Measurements from ENCODE around the gene EHBP1. TPM values are rescaled to one million over a fixed set of nuclear protein-coding genes. Genes with fewer than 3 reads are reported as not detected.

EHBP1 gene
- total RNA-seq, 1 donor from 2014 or later = 114 TPM

DNA sequence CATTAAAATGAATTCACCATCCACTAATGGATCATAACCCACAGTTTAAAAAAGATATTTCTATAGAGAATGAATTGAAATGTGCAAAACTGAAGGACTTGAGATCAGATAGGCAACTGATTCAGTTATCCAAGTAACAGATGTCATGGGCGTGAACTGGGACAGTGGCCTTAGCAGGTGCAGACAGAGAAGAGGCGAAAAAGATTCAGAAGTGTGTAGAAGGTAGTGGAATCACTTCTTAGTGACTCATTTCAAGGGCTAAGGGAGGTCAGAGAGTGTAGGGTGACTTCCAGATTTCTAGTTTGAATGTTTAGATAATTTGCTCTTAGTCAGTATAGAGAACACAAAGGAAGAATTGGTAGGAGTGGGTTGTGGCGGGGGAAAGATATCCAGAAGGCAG, 79.7 kb downstream of the EHBP1 start:
- no peak for DNase-seq

DNA sequence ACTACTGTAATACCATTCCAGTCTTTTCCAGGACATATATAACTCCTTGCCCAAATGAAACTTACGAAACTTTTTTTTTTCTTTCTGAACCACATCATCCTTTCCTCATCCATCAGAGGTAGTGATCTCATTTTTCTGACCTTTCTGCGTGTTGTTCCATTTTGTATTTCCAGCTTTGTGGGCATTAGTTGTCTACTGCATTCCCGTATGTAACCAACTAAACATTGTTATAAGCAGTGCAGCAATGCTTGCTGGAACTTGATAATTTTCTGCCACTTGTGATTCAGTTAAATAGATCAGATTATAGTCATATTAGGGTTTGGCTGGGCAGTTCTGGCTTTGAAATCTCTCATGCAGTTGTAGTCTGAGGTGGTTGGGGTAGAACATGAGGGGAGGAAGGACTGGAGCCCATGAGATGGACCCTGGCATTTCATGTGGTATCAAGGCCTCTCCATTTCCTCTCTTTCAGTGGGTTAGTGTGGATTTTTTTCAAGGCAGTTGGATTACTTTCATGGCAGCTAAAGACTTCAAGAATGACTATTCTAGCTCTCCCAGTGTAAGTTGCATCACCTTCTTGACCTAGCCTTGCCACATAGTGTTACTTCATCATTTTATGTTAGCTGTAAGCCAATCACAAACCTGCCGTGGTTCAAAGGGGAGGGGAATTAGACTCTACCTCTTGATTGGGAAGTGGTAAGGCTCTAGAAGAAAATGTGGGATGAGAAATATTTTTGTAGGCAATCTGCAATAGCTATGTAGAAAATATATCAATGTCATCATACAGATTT, 80.5 kb downstream of the EHBP1 start:
- DNase-seq = no peak

DNA sequence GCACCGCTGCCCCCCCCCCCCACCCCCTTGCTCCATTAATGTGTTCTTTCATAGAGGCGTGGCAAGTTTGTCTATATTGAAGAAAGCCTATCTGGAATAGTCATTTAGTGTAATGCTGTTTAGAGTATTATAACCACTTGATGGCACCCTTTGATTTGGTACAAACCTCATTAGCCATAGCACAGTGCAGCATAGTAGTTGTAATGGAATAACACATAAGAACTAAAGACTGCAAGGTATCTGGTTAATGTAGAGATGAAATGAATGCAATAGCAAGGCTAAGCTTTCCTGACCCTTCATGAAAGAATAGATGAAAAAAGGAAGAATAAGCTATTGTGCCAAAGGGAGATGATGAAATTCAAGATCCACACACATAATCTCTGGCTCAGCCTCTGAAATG, 81.9 kb downstream of the EHBP1 start:
- DNase-seq = no peak

DNA sequence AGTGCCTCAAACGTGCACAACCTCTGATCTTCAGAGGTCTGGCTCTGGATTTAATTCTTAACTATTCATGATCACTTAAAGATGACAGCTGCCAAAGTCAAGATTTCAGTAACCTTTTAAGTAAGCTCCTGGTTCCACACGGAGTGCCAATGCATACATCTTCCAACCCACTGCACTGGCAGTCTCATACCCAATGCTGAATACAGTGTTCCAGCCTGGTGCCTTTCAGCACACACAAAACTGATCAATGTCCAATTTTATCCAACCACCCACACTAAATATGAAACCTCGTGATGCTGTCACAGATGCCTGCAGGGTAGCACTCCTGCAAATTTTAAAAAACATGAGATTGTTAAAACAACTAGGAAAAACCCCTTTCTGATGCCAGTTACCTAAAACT, 84.0 kb downstream of the EHBP1 start:
- DNase-seq = no peak

DNA sequence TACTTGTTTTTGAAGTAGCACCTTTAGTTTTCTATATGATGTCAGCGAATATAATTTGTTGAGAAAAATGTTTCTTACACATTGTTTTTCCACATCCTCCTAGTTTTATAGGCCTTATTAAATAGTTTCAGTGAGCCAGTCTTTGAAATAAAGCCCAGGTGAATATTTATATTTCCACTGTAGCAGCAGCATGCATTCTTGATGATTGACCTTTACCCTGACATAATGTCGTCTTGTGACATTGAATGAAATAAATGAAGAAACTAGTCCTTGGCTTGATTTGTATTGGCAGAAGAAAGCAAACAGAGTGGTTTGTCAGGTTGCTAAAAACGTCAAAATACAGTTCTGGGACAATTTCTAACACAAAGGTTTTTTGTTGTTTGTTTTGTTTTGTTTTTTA, 84.4 kb downstream of the EHBP1 start:
- DNase-seq = no peak

DNA sequence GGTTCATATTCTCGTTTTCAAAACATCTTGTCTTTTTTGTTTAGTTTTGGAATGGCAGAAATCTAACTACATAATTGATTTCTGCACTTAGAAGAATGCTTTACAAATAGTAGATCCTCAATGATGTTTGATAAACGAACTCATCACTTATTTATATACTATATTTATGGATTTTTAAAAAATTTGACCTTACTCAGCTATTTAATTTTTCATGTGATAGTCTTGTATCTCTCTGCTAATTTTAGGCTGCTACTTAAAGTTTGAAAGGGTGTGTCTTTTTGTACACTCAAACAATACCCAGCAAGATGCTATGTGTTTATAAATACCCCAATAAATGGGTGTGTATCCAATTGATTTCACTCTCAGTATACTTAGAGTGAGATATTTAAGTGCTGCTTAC, 86.9 kb downstream of the EHBP1 start:
- no peak for DNase-seq

DNA sequence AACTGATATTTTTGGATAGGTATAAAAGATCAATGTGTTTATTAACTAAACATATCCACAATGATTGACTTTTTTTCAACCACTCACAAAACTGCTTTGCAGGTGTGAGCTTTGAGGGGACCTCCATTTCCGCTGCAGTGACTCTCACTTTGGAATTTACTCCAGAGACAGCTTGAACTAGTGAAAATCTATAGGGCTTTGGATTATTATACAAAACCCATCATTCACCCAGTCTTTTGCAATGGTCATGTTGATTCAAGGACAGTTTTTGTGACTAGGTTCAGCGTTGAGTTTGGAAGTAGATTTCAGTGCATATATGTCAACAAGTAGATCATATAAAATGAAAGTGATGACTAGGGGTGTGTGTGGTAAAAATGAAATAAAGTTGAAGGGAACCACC, 87.7 kb downstream of the EHBP1 start:
- DNase-seq = no peak

DNA sequence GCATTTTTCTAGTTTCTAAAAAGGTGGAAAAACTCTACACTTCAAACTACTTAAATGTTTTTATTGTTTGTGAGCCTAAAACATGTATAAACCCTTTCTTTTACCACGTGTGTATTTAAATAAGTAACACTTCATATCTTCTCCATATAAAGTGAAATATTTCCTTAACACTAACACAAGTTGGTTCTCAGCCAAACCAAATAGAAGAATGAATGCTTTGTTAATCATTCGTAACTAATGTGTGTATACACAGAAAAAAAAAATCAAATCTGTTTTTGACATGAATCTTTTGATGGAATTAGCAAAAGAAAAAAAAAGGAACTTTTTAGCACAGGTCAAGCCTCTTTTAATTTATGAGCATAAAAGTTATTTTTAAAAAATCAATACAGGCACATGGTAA, 89.3 kb downstream of the EHBP1 start:
- DNase-seq = no peak

DNA sequence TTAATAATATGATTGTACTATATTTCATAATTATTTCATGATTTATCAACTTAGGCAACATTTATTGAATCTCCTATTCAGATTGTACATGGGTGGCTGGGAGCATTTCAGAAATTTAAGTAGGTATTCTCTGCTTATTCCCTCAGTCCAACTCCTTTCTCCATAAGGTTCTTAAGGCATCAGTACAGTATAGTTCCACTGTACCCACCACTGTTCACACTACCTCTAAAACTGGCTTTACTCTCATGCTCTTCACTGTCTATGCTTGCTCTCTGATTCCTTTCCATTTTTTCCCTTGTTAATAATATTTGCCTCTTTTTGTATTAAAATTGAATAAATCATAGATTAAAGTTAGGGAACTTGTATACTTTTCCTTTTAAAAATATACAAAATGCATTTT, 89.8 kb downstream of the EHBP1 start:
- DNase-seq = no peak

DNA sequence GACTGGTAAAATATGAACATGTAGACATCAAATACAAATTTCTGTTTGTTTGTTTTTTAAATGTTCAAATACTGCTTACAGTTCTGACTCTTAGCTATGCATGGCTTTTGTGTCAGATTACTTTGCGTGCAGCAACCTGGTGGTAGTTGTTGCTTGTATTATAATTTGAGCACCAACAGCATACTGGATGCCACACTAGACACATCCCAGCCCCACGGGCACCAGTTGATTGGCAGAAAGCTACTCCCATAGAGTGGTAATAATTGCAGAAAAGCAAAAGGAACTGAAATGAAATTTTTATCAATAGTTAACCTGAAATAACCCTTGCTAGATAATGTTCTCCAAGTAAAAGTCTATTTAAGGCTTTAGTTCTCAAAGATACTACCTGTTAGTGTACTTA, 91.6 kb downstream of the EHBP1 start:
- DNase-seq = no peak

DNA sequence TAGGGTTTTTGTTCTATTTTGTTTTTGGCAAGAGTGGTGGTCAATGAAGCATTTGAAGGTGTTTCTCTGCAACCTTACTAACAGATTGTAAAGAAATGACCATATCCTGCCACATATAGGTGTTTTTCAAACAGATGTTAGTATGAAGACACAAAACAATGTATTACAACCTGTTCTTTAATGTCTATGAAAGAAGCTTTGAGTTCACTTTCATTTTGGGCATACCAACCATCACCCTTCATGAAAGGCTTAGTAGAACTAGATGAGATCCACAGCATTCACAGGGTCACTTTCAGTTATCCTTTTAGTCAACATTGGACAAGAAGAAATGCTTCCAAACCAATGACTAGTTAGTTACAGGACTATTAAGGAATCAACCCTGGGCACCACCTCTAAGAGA, 95.1 kb downstream of the EHBP1 start:
- DNase-seq = no peak

DNA sequence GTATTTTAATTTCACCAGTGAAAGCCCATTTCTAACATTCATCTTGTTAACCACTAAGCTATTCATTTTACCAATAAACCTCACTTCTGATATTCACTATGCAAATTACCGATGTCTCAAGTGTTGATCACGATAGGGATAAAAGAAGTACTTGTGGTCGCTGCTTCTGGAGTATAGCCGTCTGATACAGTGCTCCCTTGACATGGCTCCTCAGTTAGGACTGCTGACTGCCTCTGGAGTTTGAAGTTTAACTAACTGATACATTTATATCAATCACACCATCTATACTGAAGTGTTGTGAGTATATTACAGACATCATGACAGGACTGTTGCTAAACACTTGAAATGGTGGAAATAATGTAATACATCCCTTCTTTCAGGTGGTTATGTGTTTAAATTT, 95.6 kb downstream of the EHBP1 start:
- no peak for DNase-seq

DNA sequence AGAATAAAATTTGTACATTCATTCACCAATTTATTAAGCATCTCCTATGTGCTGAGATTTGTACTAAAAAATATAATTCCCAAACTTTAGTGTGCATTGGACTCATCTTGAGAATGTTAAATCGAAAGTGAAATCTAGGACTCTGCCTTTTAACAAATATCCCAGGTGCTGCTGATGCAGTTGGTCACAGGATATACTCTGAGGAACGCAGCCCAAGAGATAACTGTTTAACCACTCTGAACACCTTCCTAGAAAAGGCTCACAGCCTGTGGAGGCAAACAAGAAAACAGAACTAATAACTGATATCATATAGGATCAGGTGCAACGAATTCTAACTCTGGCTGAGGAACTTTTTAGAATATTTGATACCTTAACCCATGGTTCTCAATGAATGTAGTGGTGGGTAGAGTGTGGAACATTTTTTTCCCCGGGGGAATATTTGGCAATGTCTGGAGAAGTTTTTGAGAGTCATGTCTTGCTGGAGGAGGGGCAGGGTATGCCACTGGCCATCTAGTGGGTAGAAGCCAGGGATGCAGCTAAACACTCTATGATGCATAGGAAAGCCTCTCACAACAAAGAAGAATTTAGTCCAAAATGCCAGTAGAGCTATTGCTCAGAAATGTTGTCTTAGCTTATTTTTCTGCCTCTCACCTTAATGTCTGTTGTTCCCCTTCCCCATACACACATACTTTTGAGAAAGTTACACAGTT, 96.5 kb downstream of the EHBP1 start:
- no peak for DNase-seq

DNA sequence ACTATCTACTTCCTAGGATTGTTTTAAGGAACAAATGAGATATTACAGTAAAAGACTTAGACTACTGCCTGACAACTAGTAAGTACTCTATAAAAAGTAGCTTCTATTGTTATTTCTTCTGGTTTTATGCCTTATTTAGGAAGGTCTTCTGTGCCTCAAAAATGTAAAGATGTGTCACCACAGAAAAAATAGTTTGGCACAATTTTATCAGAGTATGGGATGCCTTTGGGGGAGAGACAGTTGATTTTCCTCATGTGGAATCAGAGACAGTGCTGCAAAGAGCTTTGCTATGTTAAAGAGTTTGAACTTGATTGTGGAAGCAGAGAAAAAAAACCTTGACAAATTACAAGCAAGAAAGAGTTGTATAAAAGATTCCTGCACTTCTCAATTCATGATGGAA, 98.4 kb downstream of the EHBP1 start:
- DNase-seq = no peak

DNA sequence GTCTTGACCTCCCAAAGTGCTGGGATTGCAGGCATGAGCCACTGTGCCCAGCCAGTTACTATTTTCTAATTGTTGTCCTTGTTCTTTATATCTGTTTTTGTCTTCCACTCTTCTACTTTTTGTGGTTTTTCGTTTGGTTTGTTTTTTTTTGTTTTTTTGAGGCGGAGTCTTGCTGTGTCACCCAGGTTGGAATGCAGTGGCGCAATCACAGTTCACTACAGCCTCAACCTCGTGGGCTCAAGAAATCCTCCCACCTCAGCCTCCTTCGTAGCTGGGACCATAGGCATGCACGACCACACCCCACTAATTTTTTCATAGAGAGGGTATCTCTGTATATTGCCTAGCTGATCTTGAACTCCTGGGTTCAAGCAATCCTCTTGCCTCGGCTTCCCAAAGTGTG, 100.7 kb downstream of the EHBP1 start:
- no peak for DNase-seq

DNA sequence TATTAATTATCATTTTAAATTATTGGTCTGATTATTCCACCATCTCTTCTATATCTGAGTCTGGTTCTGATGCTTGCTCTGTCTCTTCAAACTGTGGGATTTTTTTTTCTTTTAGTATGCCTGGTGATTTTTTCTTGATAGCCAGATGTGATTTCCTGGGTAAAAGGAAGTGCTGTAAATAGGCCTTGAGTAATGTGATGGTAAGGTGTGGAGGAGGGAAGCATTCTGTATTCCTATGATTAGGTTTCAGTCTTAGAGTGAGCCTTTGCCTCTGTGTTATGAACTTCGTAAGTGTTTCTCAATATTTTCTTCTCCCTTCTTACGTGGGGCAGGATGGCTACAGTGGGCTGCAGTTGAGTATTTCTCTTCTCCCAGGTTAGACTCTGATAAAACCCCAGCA, 103.0 kb downstream of the EHBP1 start:
- DNase-seq = no peak

DNA sequence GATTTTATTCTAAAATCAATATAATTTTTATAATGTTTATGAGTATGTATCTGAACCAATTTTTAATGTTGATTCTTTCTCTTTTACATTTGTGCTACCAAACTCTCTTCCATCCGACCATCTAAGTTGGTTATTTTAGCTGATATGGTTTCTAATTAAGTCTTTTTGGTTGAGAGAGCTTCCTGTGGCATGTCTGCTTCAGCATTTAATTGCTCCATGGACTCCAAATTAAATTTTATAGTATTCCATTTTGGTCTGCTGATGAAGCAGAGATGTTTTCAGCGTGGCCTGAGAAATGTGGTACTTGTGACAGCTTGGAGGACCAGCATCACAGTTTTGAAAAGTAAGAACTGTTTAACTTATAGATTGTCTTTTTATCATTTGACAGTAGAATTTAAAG, 105.6 kb downstream of the EHBP1 start:
- no peak for DNase-seq

DNA sequence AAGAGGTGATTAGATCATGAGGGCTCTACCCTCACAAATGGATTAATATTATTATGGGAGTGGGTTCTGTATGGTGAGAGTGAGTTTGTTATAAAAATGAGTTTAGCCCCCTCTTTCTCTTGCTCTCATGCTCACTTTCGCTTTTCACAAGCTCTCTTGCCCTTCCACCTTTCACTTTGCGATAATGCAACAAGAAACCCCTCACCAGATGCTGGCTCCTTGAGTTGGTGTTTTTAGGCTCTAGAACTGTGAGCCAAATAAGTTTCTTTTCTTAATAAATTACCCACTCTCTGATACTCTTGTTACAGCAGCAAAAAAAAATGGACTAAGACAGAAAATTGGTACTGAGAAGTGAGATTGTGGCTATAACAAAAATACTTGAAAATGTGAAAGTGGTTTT, 106.5 kb downstream of the EHBP1 start:
- no peak for DNase-seq

DNA sequence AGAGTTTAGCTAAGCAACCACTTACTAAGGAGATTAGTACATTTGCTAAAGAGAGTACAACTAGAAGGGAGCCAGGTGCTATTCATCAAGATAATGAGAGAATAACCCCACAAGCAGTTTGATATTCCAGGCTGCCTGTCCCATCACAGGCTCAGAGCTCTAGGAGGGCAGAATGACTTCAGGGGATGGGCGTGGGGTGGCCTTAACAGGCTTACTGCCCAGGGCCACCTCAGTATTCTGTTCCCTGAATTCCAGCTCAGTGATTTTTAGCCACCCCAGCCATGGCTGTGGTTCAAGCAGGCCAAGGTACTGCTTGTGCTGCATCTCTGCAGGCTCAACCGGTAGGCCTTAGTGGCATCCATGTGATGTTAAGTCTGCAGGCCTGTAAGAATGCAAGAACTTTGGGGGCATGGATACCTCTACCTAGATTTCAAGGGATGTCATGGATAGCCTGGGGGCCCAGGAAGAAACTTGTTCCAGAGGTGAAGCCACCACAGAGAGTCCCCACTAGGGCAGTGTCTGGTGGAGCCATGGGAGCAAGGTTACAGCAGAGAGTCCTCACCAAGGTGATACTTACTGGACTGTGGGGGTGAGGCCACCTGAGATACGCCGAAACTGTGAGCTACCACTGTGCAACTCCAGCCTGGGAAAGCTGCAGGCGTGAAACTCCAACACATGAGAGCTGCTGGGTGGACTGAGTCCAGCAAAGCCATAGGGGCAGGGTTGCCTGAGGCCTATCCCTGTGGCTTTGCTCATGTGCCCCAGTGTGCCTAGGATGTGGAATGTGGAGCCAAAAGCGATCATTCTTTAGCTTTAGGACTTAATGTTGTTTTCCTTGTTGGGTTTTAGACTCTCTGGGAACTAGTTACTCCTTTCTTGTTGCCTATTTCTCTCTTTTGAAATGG, 107.7 kb downstream of the EHBP1 start:
- DNase-seq = no peak

DNA sequence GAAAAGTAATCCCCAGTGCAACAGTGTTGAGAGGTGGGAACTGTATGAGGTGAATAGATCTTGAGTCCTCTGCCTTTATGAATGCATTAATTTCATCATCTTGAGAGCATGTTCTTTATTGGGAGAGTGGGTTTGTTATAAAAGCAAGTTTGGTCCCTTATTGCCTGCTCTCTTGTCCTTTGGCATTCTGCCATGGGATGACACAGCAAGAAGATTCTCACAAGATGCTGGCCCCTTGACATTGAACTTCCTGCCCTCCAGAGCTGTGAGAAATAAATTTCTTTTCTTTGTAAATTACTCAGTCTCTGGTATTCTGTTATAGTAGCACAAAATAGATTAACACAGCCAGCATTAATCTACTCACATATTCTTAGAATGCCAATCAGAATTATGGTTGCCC, 108.6 kb downstream of the EHBP1 start:
- DNase-seq = no peak

DNA sequence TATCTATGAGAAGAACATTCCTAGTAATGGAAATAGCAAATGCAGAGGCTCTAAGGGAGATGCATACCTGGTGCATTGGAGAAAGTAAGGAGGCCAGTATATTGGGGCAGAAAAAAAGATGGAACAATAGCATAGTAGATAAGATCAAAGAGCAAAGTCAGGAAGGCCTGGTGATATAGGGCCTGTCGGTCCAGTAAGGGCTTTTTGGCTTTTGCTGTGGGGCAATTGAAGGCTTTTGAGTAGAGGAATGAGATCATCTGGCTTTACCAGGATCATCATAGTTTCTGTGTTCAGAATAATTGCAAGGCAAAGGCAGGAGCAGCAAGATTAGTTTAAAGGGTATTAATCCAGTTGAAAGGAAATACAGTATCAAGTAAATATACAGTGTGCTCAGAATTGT, 111.8 kb downstream of the EHBP1 start:
- DNase-seq = no peak

DNA sequence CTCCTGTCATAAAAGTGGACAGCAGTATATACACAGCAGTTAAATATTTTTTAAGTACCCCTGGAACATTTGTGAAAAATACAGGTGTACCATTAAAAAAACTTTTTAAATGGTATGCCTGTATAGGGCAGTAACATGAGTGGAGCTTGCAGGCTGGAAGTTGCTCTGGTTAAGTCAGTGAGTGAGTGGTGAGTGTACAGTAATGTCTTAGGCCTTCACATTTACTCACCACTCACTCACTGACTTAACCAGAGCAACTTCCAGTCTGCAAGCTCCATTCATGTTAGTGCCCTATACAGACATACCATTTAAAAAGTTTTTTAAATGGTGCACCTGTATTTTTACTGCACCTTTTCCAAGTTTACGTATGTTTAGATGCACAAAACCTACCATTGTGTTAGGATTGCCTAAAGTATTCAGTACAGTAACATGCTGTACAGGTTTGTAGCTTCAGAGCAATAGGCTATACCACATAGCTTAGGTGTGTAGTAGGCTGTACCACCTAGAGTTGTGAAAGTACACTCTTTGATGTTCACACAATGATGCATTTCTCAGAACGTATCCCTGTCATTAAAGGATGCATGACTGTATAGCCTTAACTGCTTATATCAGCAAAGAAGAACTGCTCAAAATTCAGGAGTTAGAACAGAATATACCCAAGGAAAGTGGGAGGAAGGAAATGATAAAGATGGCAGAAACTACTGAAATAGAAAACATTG, 112.6 kb downstream of the EHBP1 start:
- DNase-seq = no peak

DNA sequence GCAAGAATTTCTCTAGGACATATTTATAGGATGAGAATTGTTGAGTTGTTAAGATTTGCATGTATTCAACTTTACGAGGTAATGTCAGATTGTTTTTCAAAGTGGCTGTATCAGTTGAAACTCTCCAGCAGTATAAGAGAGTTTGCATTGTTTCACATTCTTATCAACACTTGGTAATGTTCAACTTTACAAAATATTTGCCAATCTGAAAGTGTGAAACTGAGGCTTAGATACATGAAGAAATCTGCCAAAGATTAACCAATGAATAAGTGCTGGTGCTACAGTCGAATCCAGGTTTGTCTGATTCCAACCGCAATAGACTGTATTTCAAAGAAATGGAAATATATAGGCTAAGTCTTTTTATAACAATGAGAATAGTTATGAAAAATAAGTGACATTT, 117.0 kb downstream of the EHBP1 start:
- DNase-seq = no peak

Data from occipital lobe (tissue), 2 donors.